ENCODE measurements around the gene MDGA2. TPM values are rescaled to one million over a fixed set of nuclear protein-coding genes. Genes with fewer than 3 reads are reported as not detected.

The MDGA2 gene
- total and polyA plus RNA-seq, 8 donors, result 0.14 to 2.9 TPM; not detected in 6

DNA sequence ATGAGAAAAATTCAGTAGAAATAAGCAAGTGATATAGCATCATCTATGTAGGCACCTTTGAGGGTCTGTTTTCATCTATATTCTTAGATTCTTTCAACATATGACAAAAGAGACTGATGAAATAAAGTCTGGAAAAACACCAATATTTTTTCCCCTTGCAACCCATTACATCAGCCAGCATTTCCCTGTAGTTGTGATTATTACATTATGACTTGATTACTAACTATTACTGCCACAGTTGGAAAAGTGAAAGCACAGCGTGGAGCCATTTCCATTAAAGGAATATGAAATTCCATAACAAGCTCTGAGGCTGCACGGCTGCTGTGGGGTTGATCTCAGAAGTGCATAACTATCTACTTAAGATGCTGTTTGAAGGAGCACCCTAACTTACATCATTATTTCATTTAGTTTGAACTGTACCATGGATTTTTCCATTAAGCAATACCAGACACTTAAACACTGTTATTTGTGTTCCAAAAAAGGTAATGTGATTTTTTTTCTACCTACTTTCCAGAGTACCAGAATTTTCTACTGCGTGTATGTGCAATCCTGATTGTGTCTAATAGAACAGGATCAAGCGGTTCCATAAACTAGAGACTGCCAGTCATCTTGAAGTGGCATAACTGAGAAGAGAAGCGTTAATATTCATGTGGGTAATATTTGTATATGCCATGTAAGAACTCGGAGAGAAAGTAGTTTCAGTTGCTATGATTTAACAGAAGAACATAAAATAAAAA is 405.5 kb downstream of the MDGA2 start:
- Histone ChIP-seq H3K27ac (no peak overlapping the region), H3K9me3 (no peaks in the 10 kb centered on the region), H3K4me3 (peak overlapping the region in 2 of 4 donors; percentile 2 to 25), H3K27me3 (no peaks in the 10 kb centered on the region), H3K36me3 (no peaks in the 10 kb centered on the region), H3K4me1 (no peaks in the 10 kb centered on the region)
- intact Hi-C loops (cut with DNase I; ENCODE audit: low total_unique reads), result no loop called here
- WGBS, 5 donors, result 70 to 91% (median 82%) methylated on average over 6 of the region's 6 CpGs
- peak in 1 of 2 donors; percentile 23 for DNase-seq
- TF ChIP-seq POLR2AphosphoS5 (IDR thresholded peaks at IDR 0.05) (no peak), POLR2A (IDR thresholded peaks at IDR 0.05) (no peak), EP300 (IDR thresholded peaks at IDR 0.05) (no peak)
- TF ChIP-seq, protein P1, sequence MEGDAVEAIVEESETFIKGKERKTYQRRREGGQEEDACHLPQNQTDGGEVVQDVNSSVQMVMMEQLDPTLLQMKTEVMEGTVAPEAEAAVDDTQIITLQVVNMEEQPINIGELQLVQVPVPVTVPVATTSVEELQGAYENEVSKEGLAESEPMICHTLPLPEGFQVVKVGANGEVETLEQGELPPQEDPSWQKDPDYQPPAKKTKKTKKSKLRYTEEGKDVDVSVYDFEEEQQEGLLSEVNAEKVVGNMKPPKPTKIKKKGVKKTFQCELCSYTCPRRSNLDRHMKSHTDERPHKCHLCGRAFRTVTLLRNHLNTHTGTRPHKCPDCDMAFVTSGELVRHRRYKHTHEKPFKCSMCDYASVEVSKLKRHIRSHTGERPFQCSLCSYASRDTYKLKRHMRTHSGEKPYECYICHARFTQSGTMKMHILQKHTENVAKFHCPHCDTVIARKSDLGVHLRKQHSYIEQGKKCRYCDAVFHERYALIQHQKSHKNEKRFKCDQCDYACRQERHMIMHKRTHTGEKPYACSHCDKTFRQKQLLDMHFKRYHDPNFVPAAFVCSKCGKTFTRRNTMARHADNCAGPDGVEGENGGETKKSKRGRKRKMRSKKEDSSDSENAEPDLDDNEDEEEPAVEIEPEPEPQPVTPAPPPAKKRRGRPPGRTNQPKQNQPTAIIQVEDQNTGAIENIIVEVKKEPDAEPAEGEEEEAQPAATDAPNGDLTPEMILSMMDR (IDR thresholded peaks at IDR 0.05), result no peak

DNA sequence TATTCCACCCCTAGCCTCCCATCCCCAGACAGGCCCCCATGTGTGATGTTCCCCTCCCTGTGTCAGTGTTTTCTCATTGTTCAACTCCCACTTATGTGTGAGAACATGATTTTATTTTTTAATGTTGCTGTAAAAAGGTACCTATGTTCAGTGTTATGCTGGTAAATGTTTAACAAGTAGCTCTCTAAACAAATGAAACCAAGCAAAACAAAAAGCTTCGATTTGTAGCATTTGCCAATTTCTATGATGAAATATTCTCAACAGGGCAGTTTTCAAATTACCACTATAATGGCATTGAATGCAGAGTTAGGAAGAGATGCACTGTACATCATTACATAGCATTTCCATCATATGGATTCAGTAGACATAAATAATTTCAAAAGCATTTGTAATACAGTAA is 410.6 kb downstream of the MDGA2 start:
- H3K4me1 ChIP-seq, result no peaks in the 10 kb centered on the region
- no peaks in the 10 kb centered on the region for H3K36me3 ChIP-seq
- H3K4me3 ChIP-seq, result no peak overlapping the region
- 53 to 74% (median 67%) methylated on average over 1 of the region's 1 CpG for WGBS, 5 donors
- no peak overlapping the region for H3K27ac ChIP-seq
- TF ChIP-seq, protein P1 (IDR thresholded peaks at IDR 0.05), result no peak
- TF ChIP-seq POLR2A (IDR thresholded peaks at IDR 0.05), result no peak
- TF ChIP-seq POLR2AphosphoS5 (IDR thresholded peaks at IDR 0.05), result no peak
- no peak for TF ChIP-seq EP300 (IDR thresholded peaks at IDR 0.05)
- no peaks in the 10 kb centered on the region for H3K27me3 ChIP-seq
- DNase-seq, result no peak
- intact Hi-C loops (cut with DNase I; ENCODE audit: low total_unique reads), result no loop called here
- H3K9me3 ChIP-seq, result no peaks in the 10 kb centered on the region

DNA sequence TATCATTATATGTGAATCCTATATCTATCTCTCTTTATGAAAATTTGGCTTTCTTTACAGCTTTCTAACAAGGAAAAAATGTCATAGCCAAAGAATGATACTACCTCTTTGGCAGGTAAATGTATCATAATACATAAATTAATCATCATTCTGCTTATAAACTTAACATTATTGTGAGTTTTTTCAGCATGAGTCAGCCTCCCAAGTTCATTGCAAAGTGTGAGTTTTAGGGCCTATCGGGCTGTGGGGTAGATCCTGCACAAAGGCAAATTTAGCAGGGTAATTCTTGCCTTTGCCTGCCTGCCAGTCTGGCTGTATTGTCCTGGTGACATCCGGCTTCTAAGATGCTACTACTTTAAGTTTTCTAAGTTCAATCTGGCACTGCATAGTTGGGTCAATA is 412.6 kb downstream of the MDGA2 start:
- no peaks in the 10 kb centered on the region for H3K4me1 ChIP-seq
- 83 to 91% (median 85%) methylated on average over 2 of the region's 2 CpGs for WGBS, 5 donors
- no peaks in the 10 kb centered on the region for H3K27me3 ChIP-seq
- no peaks in the 10 kb centered on the region for H3K9me3 ChIP-seq
- H3K36me3 ChIP-seq, result no peaks in the 10 kb centered on the region
- H3K27ac ChIP-seq, result no peak overlapping the region
- no peak overlapping the region for H3K4me3 ChIP-seq
- intact Hi-C loops (cut with DNase I; ENCODE audit: low total_unique reads), result no loop called here
- TF ChIP-seq, protein P1 (IDR thresholded peaks at IDR 0.05), result no peak
- TF ChIP-seq EP300 (IDR thresholded peaks at IDR 0.05) (no peak), POLR2A (IDR thresholded peaks at IDR 0.05) (no peak), POLR2AphosphoS5 (IDR thresholded peaks at IDR 0.05) (no peak)
- DNase-seq, result no peak

DNA sequence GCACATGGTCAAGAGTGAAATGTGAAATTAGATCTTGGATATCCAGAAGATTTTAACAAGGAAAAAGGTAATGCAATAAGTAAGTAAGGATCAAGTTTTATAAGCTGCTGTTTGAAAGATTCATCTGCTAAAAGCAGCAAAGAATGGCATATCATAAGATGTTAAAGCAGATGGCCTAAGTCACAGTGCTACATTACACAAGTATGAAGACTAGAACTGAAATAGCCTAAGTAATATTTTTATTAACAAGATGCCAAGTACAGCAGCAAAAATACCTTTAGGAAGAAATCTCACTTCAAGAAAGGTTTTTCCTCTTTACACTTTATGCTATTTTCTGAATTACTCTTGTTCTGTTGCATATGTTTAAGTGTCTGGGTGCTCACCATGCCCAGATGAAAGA is 414.1 kb downstream of the MDGA2 start:
- Histone ChIP-seq H3K4me3 (no peak overlapping the region), H3K36me3 (no peaks in the 10 kb centered on the region), H3K9me3 (no peaks in the 10 kb centered on the region), H3K27me3 (no peaks in the 10 kb centered on the region), H3K27ac (no peak overlapping the region), H3K4me1 (no peaks in the 10 kb centered on the region)
- intact Hi-C loops (cut with DNase I; ENCODE audit: low total_unique reads), result no loop called here
- no peak for DNase-seq
- TF ChIP-seq, protein P1 (IDR thresholded peaks at IDR 0.05), result no peak
- TF ChIP-seq POLR2A (IDR thresholded peaks at IDR 0.05) (no peak), EP300 (IDR thresholded peaks at IDR 0.05) (no peak), POLR2AphosphoS5 (IDR thresholded peaks at IDR 0.05) (no peak)

Data from stomach (tissue), 9 donors.